NCI-H2196 (cell line): ENCODE results near the gene ZMIZ1.

Source experiments
- DNase-seq: peaks from one replicate; lab custom pipeline; 2025; ENCODE audit not compliant: unreplicated experiment; lab: John Stamatoyannopoulos, UW

Gene ZMIZ1

GRCh38 chr10:79079490-79080355 lies 11.0 kb downstream of the ZMIZ1 start:
- DNase-seq, result no peak

GRCh38 chr10:79081353-79082034 lies 12.7 kb downstream of the ZMIZ1 start:
- no peak for DNase-seq

GRCh38 chr10:79082035-79082373 lies 13.2 kb downstream of the ZMIZ1 start:
- DNase-seq, result no peak

GRCh38 chr10:79082631-79083596 lies 14.1 kb downstream of the ZMIZ1 start:
- no peak for DNase-seq

GRCh38 chr10:79084012-79084971 lies 15.5 kb downstream of the ZMIZ1 start:
- peak; percentile 70 for DNase-seq

- DNase-seq, result no peak
Observed at GRCh38 chr10:79084972-79085597, 16.3 kb downstream of the ZMIZ1 start.

GRCh38 chr10:79086822-79087221 lies 18.1 kb downstream of the ZMIZ1 start:
- no peak for DNase-seq

- no peak for DNase-seq
Observed at GRCh38 chr10:79087721-79088120, 19.0 kb downstream of the ZMIZ1 start.

- no peak for DNase-seq
Observed at GRCh38 chr10:79088176-79088575, 19.4 kb downstream of the ZMIZ1 start.

GRCh38 chr10:79088613-79089355 lies 20.0 kb downstream of the ZMIZ1 start:
- DNase-seq, result no peak

- DNase-seq, result no peak
Observed at GRCh38 chr10:79089632-79090031, 20.9 kb downstream of the ZMIZ1 start.

GRCh38 chr10:79090134-79090803 lies 21.5 kb downstream of the ZMIZ1 start:
- DNase-seq, result peak; percentile 30

GRCh38 chr10:79092292-79092896 lies 23.6 kb downstream of the ZMIZ1 start:
- no peak for DNase-seq

GRCh38 chr10:79093658-79094411 lies 25.1 kb downstream of the ZMIZ1 start:
- DNase-seq, result peak; percentile 23

- DNase-seq, result no peak
Observed at GRCh38 chr10:79094412-79095175, 25.8 kb downstream of the ZMIZ1 start.

- DNase-seq, result no peak
Observed at GRCh38 chr10:79095316-79095715, 26.6 kb downstream of the ZMIZ1 start.

GRCh38 chr10:79096514-79096913 lies 27.7 kb downstream of the ZMIZ1 start:
- no peak for DNase-seq
